HFF-Myc (cell line): ENCODE measurements around the gene EEIG2.

Experiments
- DNase-seq: peaks from one replicate; pipeline ENCODE4 v3.0.0-alpha.2; 2011; ENCODE audit warnings: low read depth; ENCODE audit errors: extremely low read depth
- H3K4me3 ChIP-seq: replicated peaks from 2 replicates; pipeline ENCODE4 v1.5.1; 2011; ENCODE audit warnings: low read depth, mild to moderate bottlenecking, control low read depth, low read length
- TF ChIP-seq, protein P1 (sequence below): IDR thresholded peaks from 2 replicates; pipeline ENCODE4 v1.5.1; 2012; ENCODE audit warnings: mild to moderate bottlenecking, low read depth, low read length, control low read depth; ENCODE audit errors: missing control alignments

The EEIG2 gene

DNA sequence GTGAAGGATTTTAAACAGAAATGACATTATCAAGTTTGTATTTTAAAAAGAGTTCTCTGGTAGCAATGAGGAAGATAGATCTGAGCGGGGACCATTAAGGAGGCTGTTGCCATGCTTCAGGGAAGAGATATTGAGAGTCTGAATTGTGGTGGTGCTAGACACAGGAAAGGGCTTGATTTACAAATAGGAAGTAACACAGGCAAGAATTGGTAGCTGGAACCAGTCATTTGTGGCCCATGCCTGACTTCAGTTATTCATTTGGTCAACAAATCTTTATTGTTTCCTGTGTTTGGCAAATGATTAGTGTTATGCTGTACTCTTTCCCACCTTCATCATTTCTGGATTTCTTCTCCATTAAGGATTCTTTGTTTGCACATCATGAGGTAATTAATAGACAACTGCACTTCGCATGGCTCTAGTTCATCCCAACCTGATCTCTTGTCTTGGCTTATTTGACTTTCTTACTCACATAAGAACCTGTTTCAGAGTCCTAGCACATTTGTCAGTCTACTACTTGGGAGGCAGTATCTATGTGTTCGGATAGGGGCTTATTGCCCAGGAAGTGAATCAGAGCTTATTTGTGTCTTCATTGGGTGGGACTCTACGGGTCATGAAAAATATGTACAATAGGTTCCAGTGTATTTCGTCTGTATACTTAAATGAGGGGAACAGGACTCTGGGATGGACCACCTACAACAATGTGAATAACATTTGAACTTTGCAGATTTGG lies 32.3 kb downstream of the EEIG2 start:
- DNase-seq = no peak
- H3K4me3 ChIP-seq = no peak overlapping the region
- TF ChIP-seq, protein P1, sequence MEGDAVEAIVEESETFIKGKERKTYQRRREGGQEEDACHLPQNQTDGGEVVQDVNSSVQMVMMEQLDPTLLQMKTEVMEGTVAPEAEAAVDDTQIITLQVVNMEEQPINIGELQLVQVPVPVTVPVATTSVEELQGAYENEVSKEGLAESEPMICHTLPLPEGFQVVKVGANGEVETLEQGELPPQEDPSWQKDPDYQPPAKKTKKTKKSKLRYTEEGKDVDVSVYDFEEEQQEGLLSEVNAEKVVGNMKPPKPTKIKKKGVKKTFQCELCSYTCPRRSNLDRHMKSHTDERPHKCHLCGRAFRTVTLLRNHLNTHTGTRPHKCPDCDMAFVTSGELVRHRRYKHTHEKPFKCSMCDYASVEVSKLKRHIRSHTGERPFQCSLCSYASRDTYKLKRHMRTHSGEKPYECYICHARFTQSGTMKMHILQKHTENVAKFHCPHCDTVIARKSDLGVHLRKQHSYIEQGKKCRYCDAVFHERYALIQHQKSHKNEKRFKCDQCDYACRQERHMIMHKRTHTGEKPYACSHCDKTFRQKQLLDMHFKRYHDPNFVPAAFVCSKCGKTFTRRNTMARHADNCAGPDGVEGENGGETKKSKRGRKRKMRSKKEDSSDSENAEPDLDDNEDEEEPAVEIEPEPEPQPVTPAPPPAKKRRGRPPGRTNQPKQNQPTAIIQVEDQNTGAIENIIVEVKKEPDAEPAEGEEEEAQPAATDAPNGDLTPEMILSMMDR = no peak

DNA sequence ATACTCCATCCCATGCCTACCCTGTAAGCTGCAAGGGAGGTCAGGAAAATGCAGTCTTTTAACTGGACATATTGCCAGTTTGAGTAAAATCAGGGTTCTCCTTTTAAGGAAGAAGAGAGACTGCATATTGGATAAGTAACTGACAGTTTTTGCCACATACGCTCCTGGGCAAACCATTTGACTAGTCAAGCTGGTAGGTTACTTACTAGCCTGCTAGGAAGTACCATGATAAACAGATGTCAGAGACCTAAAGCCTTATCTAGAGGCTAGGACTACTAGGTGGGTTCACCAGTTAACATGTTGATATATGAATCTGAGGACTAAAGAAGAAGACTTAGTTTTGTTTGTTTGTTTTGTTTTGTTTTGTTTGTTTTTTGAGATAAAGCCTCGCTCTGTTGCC lies 33.5 kb downstream of the EEIG2 start:
- DNase-seq = no peak
- TF ChIP-seq, protein P1 = no peak
- H3K4me3 ChIP-seq = no peak overlapping the region

DNA sequence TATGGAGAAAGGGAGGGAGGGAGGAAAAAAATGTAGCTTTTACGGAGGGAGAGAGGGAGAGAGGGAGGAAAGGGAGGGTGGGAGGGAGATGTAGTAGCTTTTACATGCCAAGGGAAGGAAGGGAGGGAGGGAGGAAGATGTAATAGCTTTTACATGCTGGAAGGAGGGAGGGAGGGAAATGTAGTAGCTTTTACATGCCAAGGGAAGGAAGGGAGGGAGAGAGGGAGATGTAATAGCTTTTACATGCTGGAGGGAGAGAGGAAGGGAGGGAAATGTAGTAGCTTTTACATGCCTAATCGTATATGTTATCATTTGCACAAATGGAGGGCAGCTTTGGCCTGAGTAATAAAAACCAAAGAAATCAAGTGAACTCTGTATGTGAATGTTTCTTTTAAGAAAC lies 35.6 kb downstream of the EEIG2 start:
- no peak overlapping the region for H3K4me3 ChIP-seq
- TF ChIP-seq, protein P1 = no peak
- no peak for DNase-seq

DNA sequence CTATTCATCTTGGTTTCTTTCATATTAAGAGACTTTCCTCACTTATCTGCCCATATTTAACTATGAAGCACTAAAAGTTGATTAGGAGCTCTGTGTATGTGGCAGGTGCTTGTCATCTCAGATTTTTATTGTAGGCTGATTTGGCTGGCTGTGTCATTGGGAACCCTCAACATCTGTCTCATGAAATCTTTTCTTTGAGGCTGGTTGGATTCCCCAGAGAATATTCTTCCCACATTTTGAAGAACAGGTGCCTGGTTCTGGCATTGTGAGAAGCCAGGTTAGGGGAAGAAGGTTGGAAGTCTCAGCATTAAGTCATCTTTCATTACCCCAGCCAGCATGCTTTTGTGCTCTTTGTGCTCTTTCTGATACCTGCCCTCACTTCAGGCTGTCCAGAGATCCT lies 37.1 kb downstream of the EEIG2 start:
- TF ChIP-seq, protein P1 = no peak
- no peak for DNase-seq
- no peak overlapping the region for H3K4me3 ChIP-seq

DNA sequence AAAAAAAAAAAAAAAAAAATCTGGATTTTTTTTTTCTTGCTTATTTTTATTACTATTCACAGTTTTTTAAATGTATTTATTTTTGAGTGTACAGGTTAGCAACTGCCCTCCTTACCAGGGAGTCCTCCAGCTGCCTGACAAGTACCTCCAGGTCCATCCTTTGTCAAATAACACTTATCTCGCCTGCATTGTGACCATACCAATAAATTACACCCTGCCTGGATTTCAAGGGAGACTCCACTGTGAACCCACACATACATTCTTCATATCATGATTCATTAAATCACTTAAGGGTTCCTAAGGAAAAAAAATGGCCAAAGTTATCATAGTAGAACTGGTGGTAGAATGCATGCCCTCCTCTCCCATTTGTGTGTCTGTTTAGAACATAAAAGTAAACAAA lies 38.4 kb downstream of the EEIG2 start:
- no peak overlapping the region for H3K4me3 ChIP-seq
- TF ChIP-seq, protein P1 = no peak
- no peak for DNase-seq

DNA sequence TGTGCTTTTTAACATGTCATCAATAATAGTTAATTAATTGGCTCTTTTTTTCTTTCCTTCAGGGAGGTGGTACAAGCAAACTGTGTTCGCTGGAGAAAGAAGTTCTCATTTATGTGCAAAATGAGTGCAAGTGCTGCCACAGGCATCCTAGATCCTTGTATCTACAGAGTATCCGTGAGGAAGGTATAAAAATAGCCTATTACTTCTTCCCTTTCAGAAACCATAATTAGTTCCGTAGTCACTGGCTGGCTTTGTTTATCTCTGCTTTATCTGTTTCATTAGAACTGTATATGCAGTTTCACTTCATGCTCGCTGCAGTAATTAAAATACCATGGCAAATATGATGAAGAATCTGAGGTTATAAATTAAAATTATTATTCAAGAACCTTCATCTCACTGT lies 40.6 kb downstream of the EEIG2 start:
- no peak for DNase-seq
- H3K4me3 ChIP-seq = no peak overlapping the region
- TF ChIP-seq, protein P1 = no peak
